ENCODE data around the gene RRP1. TPM values are rescaled to one million over a fixed set of nuclear protein-coding genes. Genes with fewer than 3 reads are reported as not detected.

The RRP1 gene
- total RNA-seq, 4 donors from 2014 or later, result 19.5 to 43.2 (median 25.5) TPM

DNA sequence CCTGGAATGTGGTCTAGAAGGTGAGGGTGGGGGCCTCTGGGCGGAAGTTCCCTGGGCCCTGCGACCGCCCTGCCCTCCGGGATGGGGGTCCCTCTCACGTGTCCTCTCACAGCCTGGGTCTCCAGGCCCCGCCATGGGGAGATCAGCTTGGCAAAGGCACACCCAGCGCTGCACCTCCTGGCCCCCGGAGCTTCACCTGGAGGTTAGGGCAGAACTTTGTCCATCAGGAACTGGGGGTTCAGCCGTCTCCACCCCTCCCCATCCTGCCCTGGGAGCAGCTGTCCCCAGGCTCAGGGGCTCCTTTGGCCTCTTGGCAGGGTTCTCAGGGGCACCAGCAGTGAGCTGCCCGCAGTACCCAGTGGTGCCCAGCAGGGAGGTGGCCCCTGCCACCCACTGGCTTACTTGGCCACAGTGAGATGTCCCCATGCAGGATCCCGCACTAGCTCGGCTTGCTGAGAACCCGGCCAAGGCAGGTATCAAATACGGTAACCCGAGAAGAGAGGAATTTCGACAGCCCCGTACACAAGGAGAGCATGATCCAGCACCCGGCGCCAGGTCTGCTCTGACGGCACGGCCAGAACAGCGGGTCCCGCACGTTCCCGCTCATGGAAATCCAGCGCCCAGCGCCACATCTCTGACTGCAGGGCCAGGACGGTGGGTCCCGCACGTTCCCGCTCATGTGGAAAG is 36.7 kb downstream of the RRP1 start:
- intact Hi-C loops (cut with DNase I; ENCODE audit: low total_unique reads), result no loop called here
- H3K4me3 ChIP-seq (ENCODE audit: low read depth, poor library complexity, severe bottlenecking), result no peak overlapping the region
- DNase-seq (ENCODE audit: low spot score in 2 of 2), result no peak
- whole genome bisulfite sequencing, 2 donors, result 47 to 68% methylated on average over 20 to 24 of the region's 31 CpGs
- TF ChIP-seq POLR2A (IDR thresholded peaks at IDR 0.05), result no peak
- TF ChIP-seq, protein P1, sequence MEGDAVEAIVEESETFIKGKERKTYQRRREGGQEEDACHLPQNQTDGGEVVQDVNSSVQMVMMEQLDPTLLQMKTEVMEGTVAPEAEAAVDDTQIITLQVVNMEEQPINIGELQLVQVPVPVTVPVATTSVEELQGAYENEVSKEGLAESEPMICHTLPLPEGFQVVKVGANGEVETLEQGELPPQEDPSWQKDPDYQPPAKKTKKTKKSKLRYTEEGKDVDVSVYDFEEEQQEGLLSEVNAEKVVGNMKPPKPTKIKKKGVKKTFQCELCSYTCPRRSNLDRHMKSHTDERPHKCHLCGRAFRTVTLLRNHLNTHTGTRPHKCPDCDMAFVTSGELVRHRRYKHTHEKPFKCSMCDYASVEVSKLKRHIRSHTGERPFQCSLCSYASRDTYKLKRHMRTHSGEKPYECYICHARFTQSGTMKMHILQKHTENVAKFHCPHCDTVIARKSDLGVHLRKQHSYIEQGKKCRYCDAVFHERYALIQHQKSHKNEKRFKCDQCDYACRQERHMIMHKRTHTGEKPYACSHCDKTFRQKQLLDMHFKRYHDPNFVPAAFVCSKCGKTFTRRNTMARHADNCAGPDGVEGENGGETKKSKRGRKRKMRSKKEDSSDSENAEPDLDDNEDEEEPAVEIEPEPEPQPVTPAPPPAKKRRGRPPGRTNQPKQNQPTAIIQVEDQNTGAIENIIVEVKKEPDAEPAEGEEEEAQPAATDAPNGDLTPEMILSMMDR (IDR thresholded peaks at IDR 0.05), result no peak

DNA sequence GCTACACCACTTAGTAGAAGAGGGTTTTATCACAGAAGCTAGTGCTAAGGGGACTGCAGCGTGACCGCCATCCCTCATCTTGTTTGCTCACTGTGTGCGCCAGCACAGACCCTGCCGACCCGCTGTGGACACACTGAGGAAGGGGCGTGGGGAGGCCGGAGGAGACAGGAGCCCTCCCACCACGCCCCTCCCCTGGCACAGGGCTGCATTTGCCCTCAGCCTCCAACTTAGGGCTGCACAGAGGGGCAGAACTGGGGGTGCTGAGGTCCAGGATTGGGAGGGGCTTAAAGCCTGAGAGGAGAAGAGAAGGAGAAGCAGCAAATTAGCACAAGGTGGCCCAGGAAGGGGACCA is 37.2 kb downstream of the RRP1 start:
- H3K4me3 ChIP-seq (ENCODE audit: low read depth, poor library complexity, severe bottlenecking), result no peak overlapping the region
- TF ChIP-seq, protein P1 (IDR thresholded peaks at IDR 0.05), result no peak
- no peak for TF ChIP-seq POLR2A (IDR thresholded peaks at IDR 0.05)
- 72 to 81% methylated on average over 7 to 8 of the region's 8 CpGs for WGBS, 2 donors
- DNase-seq (ENCODE audit: low spot score in 2 of 2), result no peak
- intact Hi-C loops (cut with DNase I; ENCODE audit: low total_unique reads), result no loop called here

DNA sequence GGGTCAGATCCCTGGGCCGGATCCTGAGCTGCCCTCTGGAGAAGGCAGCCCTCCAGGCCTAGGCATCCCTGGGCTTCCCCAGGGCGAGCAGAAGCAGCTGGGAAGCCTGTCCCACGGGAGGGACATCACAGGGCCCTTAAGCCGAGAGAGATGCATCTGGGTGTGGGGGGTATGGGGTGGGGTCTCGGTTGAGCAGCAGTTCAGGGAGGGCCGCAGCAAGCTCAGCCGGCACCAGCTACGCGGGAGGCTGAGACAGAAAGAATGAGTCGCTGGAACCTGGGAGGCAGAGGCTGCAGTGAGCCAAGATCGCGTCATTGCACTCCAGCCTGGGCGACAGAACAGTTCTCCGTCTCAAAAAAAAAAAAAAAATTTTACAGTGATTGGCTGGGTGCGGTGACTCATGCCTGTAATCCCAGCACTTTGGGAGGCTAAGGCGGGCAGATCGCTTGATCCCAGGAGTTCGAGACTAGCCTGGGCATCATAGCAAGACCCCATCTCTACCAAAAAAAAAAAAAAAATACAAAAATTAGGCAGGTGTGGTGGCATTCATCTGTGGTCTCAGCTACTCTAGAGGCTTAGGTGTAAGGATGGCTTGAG is 37.7 kb downstream of the RRP1 start:
- no peak for TF ChIP-seq POLR2A (IDR thresholded peaks at IDR 0.05)
- TF ChIP-seq, protein P1 (IDR thresholded peaks at IDR 0.05), result no peak
- no peak overlapping the region for H3K4me3 ChIP-seq (ENCODE audit: low read depth, poor library complexity, severe bottlenecking)
- WGBS, 2 donors, result 25 to 40% methylated on average over 18 of the region's 18 CpGs
- no peak for DNase-seq (ENCODE audit: low spot score in 2 of 2)
- intact Hi-C loops (cut with DNase I; ENCODE audit: low total_unique reads), result no loop called here

DNA sequence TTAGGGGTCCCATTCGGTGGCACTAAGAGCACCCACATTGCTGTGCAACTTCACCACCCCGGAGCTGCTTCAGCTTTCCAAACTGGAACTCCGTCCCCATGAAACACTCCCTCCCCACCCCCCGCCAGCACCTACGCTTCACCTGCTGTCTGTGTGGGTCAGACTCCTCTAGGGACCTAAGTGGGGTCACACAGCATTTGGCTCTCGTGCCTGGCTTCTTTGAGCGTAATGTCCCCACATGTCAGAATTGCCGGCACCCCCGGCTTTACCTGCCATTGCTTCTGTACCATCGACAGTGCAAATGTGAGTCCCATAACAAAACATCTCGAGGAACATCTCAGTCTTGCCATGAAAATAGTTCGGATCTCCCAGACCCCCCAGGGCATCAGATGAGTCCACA is 39.8 kb downstream of the RRP1 start:
- H3K4me3 ChIP-seq (ENCODE audit: low read depth, poor library complexity, severe bottlenecking), result no peak overlapping the region
- TF ChIP-seq POLR2A (IDR thresholded peaks at IDR 0.05), result no peak
- TF ChIP-seq, protein P1 (IDR thresholded peaks at IDR 0.05), result no peak
- WGBS, 2 donors, result 87 to 90% methylated on average over 12 of the region's 12 CpGs
- intact Hi-C loops (cut with DNase I; ENCODE audit: low total_unique reads), result no loop called here
- DNase-seq (ENCODE audit: low spot score in 2 of 2), result no peak

DNA sequence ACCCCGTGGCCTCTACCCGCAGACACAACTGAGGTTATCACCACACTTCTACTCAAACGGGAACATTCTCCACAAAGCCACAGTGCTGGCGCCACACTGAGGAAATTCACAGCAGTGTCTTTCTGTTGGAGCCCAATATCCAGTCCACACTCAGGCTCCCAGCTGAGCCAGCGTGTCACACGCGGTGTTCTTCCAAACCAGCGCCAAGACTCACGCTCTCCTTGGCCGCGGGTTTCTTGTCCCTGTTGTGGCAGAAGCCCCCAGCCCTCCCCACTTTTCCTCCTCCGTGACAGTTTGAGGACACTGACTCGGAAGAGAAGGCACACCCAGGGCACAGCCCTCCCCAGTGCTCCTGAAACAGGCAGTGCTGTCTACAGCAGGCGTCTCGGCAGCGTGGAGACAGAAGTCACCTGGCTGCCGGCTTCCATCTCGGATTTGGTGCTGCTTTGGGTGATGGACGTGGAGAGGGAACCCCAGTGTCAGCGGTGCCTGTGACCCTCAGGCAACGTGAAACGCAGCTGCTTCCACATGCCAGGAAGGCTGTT is 40.3 kb downstream of the RRP1 start:
- no peak overlapping the region for H3K4me3 ChIP-seq (ENCODE audit: low read depth, poor library complexity, severe bottlenecking)
- intact Hi-C loops (cut with DNase I; ENCODE audit: low total_unique reads), result no loop called here
- TF ChIP-seq POLR2A (IDR thresholded peaks at IDR 0.05), result no peak
- TF ChIP-seq, protein P1 (IDR thresholded peaks at IDR 0.05), result no peak
- no peak for DNase-seq (ENCODE audit: low spot score in 2 of 2)
- WGBS, 2 donors, result 63 to 66% methylated on average over 22 of the region's 22 CpGs

Data from lower leg skin (tissue), 4 donors.